Activated CD8-positive, alpha-beta memory T cell treated with anti-CD3 and anti-CD28 coated beads, Interleukin-2, amount 10 ng/mL, durations not matched to agents 7 days and 5 days (primary cell): ENCODE data around the gene GZF1. TPM values are rescaled to one million over a fixed set of nuclear protein-coding genes. Genes with fewer than 3 reads are reported as not detected.
A peak's percentile ranks its signal among the peaks of the same experiment; 100 is the strongest.
"Not testable (repeated sequence)": the region's sequence is repeated elsewhere in the genome, so short reads cannot be mapped to it uniquely, and the experiment has no call there.

Experiments used
- ATAC-seq: fragments of 150-1000 bp; cut with Tn5 transposase; one replicate; pipeline ENCODE4 v1.10.0; 2021; ENCODE audit warnings: moderate library complexity
- CTCF ChIA-PET: fragments of 350-600 bp; sonication (Branson Sonifier 250); formaldehyde crosslinking; loops from one replicate; lab custom pipeline; 2021; ENCODE audit warnings: antibody characterized with exemption; lab: Charles Lee
- DNase-seq: peaks from one replicate; pipeline ENCODE4 v3.0.0-alpha.2; 2020
- H3K27ac Mint-ChIP-seq: one replicate; pipeline ENCODE4 v1.8.0; 2021; ENCODE audit warnings: mild to moderate bottlenecking, mixed read lengths
- H3K27me3 Mint-ChIP-seq: one replicate; pipeline ENCODE4 v1.8.0; 2021; ENCODE audit warnings: mixed read lengths
- H3K36me3 Mint-ChIP-seq: one replicate; pipeline ENCODE4 v1.8.0; 2021; ENCODE audit warnings: mild to moderate bottlenecking, mixed read lengths
- H3K4me1 Mint-ChIP-seq: one replicate; pipeline ENCODE4 v1.8.0; 2021; ENCODE audit warnings: mixed read lengths
- H3K4me3 Mint-ChIP-seq: one replicate; pipeline ENCODE4 v1.8.0; 2021; ENCODE audit warnings: mild to moderate bottlenecking, moderate library complexity, mixed read lengths
- H3K9me3 Mint-ChIP-seq: one replicate; pipeline ENCODE4 v1.8.0; 2022; ENCODE audit warnings: low read depth, mixed read lengths
- total RNA-seq, 2 experiments: library from RNA; stranded (reverse); gene quantifications; one replicate each; pipeline ENCODE4 v1.2.3, GENCODE V29; 2021

GZF1 gene
- total RNA-seq, 2 experiments from 2014 or later = 10.2 to 14.4 TPM

DNA sequence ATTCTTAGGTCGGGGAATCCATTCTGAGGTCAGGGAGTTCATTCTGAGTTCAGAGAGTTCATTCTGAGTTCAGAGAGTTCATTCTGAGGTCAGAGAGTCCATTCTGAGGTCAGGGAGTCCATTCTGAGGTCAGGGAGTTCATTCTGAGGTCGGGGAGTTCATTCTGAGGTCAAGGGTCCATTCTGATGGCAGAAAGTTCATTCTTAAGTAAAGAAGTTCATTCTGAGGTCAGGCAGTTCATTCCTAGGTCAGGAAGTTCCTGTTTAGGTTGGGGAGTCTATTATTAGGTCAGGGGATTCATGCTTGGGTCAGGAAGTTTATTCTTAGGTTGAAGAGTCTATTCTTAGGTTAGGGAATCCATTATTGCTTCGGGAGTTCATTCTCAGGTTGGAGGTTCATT is 27.9 kb upstream of the GZF1 start:
- H3K27me3 Mint-ChIP-seq = no peaks in the 10 kb centered on the region
- H3K4me1 Mint-ChIP-seq = peaks cover 11% of the 10 kb centered on the region
- CTCF ChIA-PET = no interaction called here
- no peak for ATAC-seq
- H3K9me3 Mint-ChIP-seq = no peaks in the 10 kb centered on the region
- H3K4me3 Mint-ChIP-seq = no peak overlapping the region
- no peaks in the 10 kb centered on the region for H3K36me3 Mint-ChIP-seq
- DNase-seq = no peak
- no peak overlapping the region for H3K27ac Mint-ChIP-seq

DNA sequence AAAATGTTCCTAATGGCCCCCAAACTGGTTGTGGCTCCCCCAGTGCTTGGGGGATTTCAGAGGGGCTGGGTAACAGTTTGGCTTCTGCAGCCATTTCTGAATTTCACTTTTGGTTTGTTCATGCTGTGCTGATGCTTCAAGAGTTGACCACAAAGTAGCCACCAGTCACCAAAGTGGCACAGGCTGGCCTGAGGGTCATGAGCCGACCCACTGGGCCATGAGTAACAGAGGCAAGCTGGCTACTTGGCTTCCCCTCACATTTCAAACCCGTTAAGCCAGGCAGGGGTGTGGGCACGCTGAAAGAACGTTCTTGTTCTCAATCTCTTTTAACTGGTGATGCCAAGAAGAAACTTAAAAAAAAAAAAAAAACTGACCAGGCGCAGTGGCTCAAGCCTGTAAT is 26.5 kb upstream of the GZF1 start:
- CTCF ChIA-PET = interaction anchor here (1.0 kb wide), 1 partner anchor 107 kb away, joined by 3 read pairs; no protein-coding TSS in a partner anchor
- no peaks in the 10 kb centered on the region for H3K36me3 Mint-ChIP-seq
- DNase-seq (no peak), ATAC-seq (no peak)
- no peak overlapping the region for H3K4me3 Mint-ChIP-seq
- peaks cover 11% of the 10 kb centered on the region for H3K4me1 Mint-ChIP-seq
- no peaks in the 10 kb centered on the region for H3K9me3 Mint-ChIP-seq
- no peaks in the 10 kb centered on the region for H3K27me3 Mint-ChIP-seq
- H3K27ac Mint-ChIP-seq = no peak overlapping the region

DNA sequence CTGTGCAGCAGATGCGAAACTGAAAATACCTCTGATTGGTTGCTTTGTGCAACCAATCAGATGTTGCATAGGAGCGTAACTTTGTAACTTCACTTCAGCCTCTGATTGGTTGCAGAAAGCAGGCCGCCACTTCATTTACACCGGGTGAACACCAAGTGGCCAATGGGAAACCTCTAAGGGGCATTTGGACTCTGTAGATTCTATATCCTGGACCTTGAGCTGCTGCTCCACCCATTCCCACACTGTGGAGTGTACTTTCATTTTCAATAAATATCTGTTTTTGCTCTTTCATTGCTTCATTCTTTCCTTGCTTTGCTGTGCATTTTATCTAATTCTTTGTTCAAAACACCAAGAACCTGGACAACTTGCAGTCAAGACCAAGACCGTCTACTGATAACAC is 25.5 kb upstream of the GZF1 start:
- no peaks in the 10 kb centered on the region for H3K9me3 Mint-ChIP-seq
- no peaks in the 10 kb centered on the region for H3K36me3 Mint-ChIP-seq
- DNase-seq = no peak
- peaks cover 11% of the 10 kb centered on the region for H3K4me1 Mint-ChIP-seq
- no peaks in the 10 kb centered on the region for H3K27me3 Mint-ChIP-seq
- CTCF ChIA-PET = no interaction called here
- H3K4me3 Mint-ChIP-seq = no peak overlapping the region
- peak; percentile 39 for ATAC-seq
- H3K27ac Mint-ChIP-seq = no peak overlapping the region

GRCh38 chr20:23337312-23337711 is 24.7 kb upstream of the GZF1 start:
- no peak for ATAC-seq
- H3K4me3 Mint-ChIP-seq = no peak overlapping the region
- no peak for DNase-seq
- no peaks in the 10 kb centered on the region for H3K27me3 Mint-ChIP-seq
- H3K36me3 Mint-ChIP-seq = no peaks in the 10 kb centered on the region
- no peak overlapping the region for H3K27ac Mint-ChIP-seq
- CTCF ChIA-PET = interaction anchor here (1.1 kb wide), 1 partner anchor 12 kb away, joined by 3 read pairs; no protein-coding TSS in a partner anchor
- H3K9me3 Mint-ChIP-seq = no peaks in the 10 kb centered on the region
- H3K4me1 Mint-ChIP-seq = peaks cover 11% of the 10 kb centered on the region

DNA sequence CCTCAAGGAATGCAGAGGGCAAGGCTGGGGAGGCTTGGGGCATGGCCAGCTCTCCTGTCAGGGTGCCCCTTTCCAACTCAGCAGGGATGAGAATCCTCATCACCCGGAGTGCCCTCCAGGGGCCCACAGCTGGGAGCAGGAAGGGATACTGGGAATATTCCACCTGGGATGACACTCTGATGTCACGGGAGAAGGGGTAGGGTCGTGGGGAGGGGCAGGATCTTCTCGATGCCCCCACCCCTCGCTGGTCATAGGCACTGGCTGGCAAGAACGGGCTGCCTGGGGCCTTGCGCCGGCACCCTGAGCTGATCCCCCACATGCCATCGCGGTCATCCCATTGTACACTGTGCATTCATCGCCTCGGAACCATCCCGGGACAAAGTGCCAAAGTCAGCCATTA is 22.0 kb upstream of the GZF1 start:
- CTCF ChIA-PET = interaction anchor here (1.4 to 2.7 kb wide), 5 partner anchors 11 to 1620 kb away, joined by 4 to 17 read pairs (median 7); partner anchors contain the start of gene NXT1
- Mint-ChIP-seq H3K27ac (no peak overlapping the region), H3K36me3 (peaks cover 2% of the 10 kb centered on the region)

GRCh38 chr20:23340524-23340923 is 21.5 kb upstream of the GZF1 start:
- no peak overlapping the region for H3K27ac Mint-ChIP-seq
- no peak overlapping the region for H3K4me3 Mint-ChIP-seq
- DNase-seq (peak; percentile 60), ATAC-seq (no peak)
- H3K4me1 Mint-ChIP-seq = peaks cover 6% of the 10 kb centered on the region
- CTCF ChIA-PET = interaction anchor here (0.7 to 2.7 kb wide), 9 partner anchors 10 to 1621 kb away, joined by 3 to 17 read pairs (median 5); partner anchors contain the start of genes NAPB and NXT1
- H3K27me3 Mint-ChIP-seq = no peaks in the 10 kb centered on the region
- H3K9me3 Mint-ChIP-seq = no peaks in the 10 kb centered on the region
- peaks cover 2% of the 10 kb centered on the region for H3K36me3 Mint-ChIP-seq

More for the DNA sequence above, 22.0 kb upstream of the GZF1 start:
- ATAC-seq (no peak), DNase-seq (no peak)
- Mint-ChIP-seq H3K4me3 (no peak overlapping the region), H3K4me1 (peaks cover 8% of the 10 kb centered on the region), H3K9me3 (no peaks in the 10 kb centered on the region), H3K27me3 (no peaks in the 10 kb centered on the region)

- DNase-seq (no peak), ATAC-seq (no peak)
- CTCF ChIA-PET = interaction anchor here (0.7 to 2.7 kb wide), 8 partner anchors 10 to 1007 kb away, joined by 3 to 17 read pairs (median 6); partner anchors contain the start of genes NAPB and NXT1
- H3K36me3 Mint-ChIP-seq = peaks cover 2% of the 10 kb centered on the region
- no peak overlapping the region for H3K27ac Mint-ChIP-seq
- H3K4me3 Mint-ChIP-seq = no peak overlapping the region
- H3K27me3 Mint-ChIP-seq = no peaks in the 10 kb centered on the region
- peaks cover 8% of the 10 kb centered on the region for H3K4me1 Mint-ChIP-seq
- H3K9me3 Mint-ChIP-seq = no peaks in the 10 kb centered on the region
These were observed 20.9 kb upstream of the GZF1 start for GRCh38 chr20:23341073-23341472.

- peaks cover 11% of the 10 kb centered on the region for H3K4me1 Mint-ChIP-seq
These were observed 18.4 kb upstream of the GZF1 start for GRCh38 chr20:23343590-23343989.

GRCh38 chr20:23344336-23344735 is 17.6 kb upstream of the GZF1 start:
- Mint-ChIP-seq H3K36me3 (peaks cover 2% of the 10 kb centered on the region), H3K4me1 (peaks cover 17% of the 10 kb centered on the region), H3K27ac (no peak overlapping the region), H3K4me3 (no peak overlapping the region), H3K9me3 (no peaks in the 10 kb centered on the region), H3K27me3 (no peaks in the 10 kb centered on the region)
- ATAC-seq (no peak), DNase-seq (no peak)
- CTCF ChIA-PET = no interaction called here

More at GRCh38 chr20:23343590-23343989, 18.4 kb upstream of the GZF1 start:
- H3K9me3 Mint-ChIP-seq = no peaks in the 10 kb centered on the region
- CTCF ChIA-PET = interaction anchor here (1.4 kb wide), 1 partner anchor 11 kb away, joined by 4 read pairs; no protein-coding TSS in a partner anchor
- no peak for DNase-seq
- no peak overlapping the region for H3K4me3 Mint-ChIP-seq
- peaks cover 2% of the 10 kb centered on the region for H3K36me3 Mint-ChIP-seq
- no peak for ATAC-seq
- H3K27me3 Mint-ChIP-seq = no peaks in the 10 kb centered on the region
- H3K27ac Mint-ChIP-seq = no peak overlapping the region

DNA sequence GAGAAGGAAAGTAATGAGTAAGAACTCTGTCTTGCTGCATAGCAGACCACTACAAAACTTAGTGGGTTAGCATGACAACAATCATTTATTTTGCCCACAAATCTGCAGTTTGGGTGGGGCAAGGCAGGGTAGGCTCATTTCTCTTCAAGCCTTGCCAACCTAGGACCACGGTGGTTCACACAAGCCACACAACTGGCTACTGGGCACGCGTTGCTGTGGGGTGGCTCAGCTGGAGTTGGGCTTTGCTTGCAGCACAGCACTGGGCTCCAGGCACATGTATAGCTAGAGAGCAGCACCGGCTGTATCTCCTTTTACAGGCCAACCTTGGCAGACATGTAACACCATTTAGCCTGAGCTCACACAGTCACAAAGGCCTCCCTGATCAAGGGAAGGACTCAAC is 16.0 kb upstream of the GZF1 start:
- CTCF ChIA-PET = no interaction called here
- Mint-ChIP-seq H3K9me3 (no peaks in the 10 kb centered on the region), H3K36me3 (peaks cover 2% of the 10 kb centered on the region), H3K4me3 (no peak overlapping the region), H3K27me3 (no peaks in the 10 kb centered on the region), H3K4me1 (peaks cover 20% of the 10 kb centered on the region), H3K27ac (no peak overlapping the region)
- DNase-seq = no peak
- no peak for ATAC-seq

- Mint-ChIP-seq H3K36me3 (peaks cover 3% of the 10 kb centered on the region), H3K4me3 (no peak overlapping the region), H3K27me3 (no peaks in the 10 kb centered on the region), H3K27ac (no peak overlapping the region), H3K4me1 (peaks cover 33% of the 10 kb centered on the region), H3K9me3 (no peaks in the 10 kb centered on the region)
- DNase-seq (no peak), ATAC-seq (no peak)
- CTCF ChIA-PET = no interaction called here
These were observed 14.2 kb upstream of the GZF1 start for GRCh38 chr20:23347791-23348190.

DNA sequence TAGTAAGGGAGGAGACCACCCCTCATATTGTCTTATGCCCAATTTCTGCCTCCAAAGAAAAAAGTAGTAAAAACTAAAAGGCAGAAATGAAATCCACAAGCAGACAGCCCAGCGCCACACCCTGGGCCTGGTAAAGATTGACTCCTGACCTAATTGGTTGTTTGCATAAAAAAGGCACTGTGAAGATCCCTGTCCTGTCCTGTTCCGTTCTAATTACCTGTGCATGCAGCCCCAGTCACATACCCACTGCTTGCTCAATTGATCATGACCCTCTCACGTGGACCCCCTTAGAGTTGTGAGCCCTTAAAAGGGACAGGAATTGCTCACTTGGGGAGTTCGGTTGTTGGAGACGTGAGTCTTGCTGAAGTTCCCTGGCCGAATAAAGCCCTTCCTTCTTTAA is 13.5 kb upstream of the GZF1 start:
- CTCF ChIA-PET = interaction anchor here (1.2 to 4.8 kb wide), 3 partner anchors 71 to 298 kb away, joined by 3 to 47 read pairs (median 21); partner anchors contain the start of gene NAPB

GRCh38 chr20:23349338-23350195 is 12.4 kb upstream of the GZF1 start:
- Mint-ChIP-seq H3K4me1 (peaks cover 40% of the 10 kb centered on the region), H3K9me3 (no peaks in the 10 kb centered on the region), H3K4me3 (peak overlapping the region; percentile 82), H3K27me3 (no peaks in the 10 kb centered on the region), H3K27ac (peak overlapping the region; percentile 99), H3K36me3 (peaks cover 11% of the 10 kb centered on the region)
- CTCF ChIA-PET = interaction anchor here (0.7 to 4.8 kb wide), 20 partner anchors 8 to 657 kb away, joined by 3 to 47 read pairs (median 3); partner anchors contain the start of genes GZF1 and NAPB
- DNase-seq (peak; percentile 89), ATAC-seq (peak; percentile 66)

More for the DNA sequence above, 13.5 kb upstream of the GZF1 start:
- not testable (repeated sequence) for H3K4me3 Mint-ChIP-seq, H3K9me3 Mint-ChIP-seq, ATAC-seq, H3K36me3 Mint-ChIP-seq, DNase-seq, H3K27me3 Mint-ChIP-seq
- H3K4me1 Mint-ChIP-seq = peaks cover 35% of the 10 kb centered on the region
- H3K27ac Mint-ChIP-seq = peak overlapping the region; percentile 99
